Coronary artery (tissue), 2 donors: ENCODE results near the gene ARF1.

ENCODE experiments used
- DNase-seq: peaks from one replicate; pipeline ENCODE4 v3.0.0-alpha.2; 2017; ENCODE audit warnings: low spot score
- H3K27ac ChIP-seq, 2 donors: fragments of 200-600 bp; sonication (generic); one replicate each; pipeline ENCODE4 v1.5.1; 2016 to 2019
- H3K4me3 ChIP-seq: fragments of 200-600 bp; sonication (generic); 2 replicates; pipeline ENCODE4 v1.5.1; 2016; ENCODE audit warnings: mild to moderate bottlenecking, moderate library complexity
- CTCF ChIP-seq: fragments of 200-600 bp; sonication (generic); IDR thresholded peaks from one replicate; pipeline ENCODE4 v1.5.1; 2019; ENCODE audit warnings: antibody characterized with exemption

Gene ARF1

GRCh38 chr1:228101614-228101993, 19.1 kb downstream of the ARF1 start:
- peak; percentile 71 for DNase-seq
- peak overlapping the region; percentile 87 to 96 for H3K27ac ChIP-seq
- H3K4me3 ChIP-seq = peak overlapping the region; percentile 92
- no peak for TF ChIP-seq CTCF

- Histone ChIP-seq H3K27ac (peak overlapping the region; percentile 87 to 96), H3K4me3 (peak overlapping the region; percentile 92)
- no peak for TF ChIP-seq CTCF
- DNase-seq = no peak
These were observed 19.7 kb downstream of the ARF1 start for GRCh38 chr1:228101994-228102790.

- peak within 1 kb of the TSS; percentile 87 to 96 for H3K27ac ChIP-seq
These were observed 20.5 kb downstream of the ARF1 start, which contains the start of gene C1orf35 for GRCh38 chr1:228102791-228103620. TSS of gene C1orf35 (minus strand) at chr1:228103325. CDS start at chr1:228103227, 98 bp downstream.

GRCh38 chr1:228104526-228105269, 22.2 kb downstream of the ARF1 start:
- Histone ChIP-seq H3K4me3 (no peak overlapping the region), H3K27ac (no peak overlapping the region)
- no peak for TF ChIP-seq CTCF
- DNase-seq = no peak

More at GRCh38 chr1:228102791-228103620, 20.5 kb downstream of the ARF1 start, which contains the start of gene C1orf35:
- H3K4me3 ChIP-seq = peak within 1 kb of the TSS; percentile 92
- TF ChIP-seq CTCF = no peak
- DNase-seq = peak; percentile 93

- H3K27ac ChIP-seq = no peak overlapping the region
- no peak overlapping the region for H3K4me3 ChIP-seq
- TF ChIP-seq CTCF = no peak
- no peak for DNase-seq
These were observed 22.9 kb downstream of the ARF1 start for GRCh38 chr1:228105270-228105995.
